Measurements from ENCODE around the gene SLC4A9.

GRCh38 chr5:140383300-140383699 is 23.3 kb downstream of the SLC4A9 start:
- no peak for TF ChIP-seq CTCF (IDR thresholded peaks at IDR 0.05)
- TF ChIP-seq POLR2A (IDR thresholded peaks at IDR 0.05), result no peak

Data from lower leg skin (tissue), 3 donors.